Fibroblast of lung (primary cell): Measurements from ENCODE around the gene ASB6. TPM values are rescaled to one million over a fixed set of nuclear protein-coding genes. Genes with fewer than 3 reads are reported as not detected.

ENCODE experiments used
- DNase-seq, 2 donors: peaks; one replicate each; pipeline versions ENCODE4 v3.0.0 to v3.0.0-alpha.2; 2010; ENCODE audit warnings: low read depth in 2 of 2
- H2AFZ ChIP-seq: 2 replicates; pipeline ENCODE4 v1.5.1; 2012; ENCODE audit warnings: low read length, control low read depth, inconsistent platforms
- H3K27ac ChIP-seq: 2 replicates; pipeline ENCODE4 v1.5.1; 2011; ENCODE audit warnings: low read length, control low read depth; ENCODE audit not compliant: insufficient read depth
- H3K27me3 ChIP-seq: 2 replicates; pipeline ENCODE4 v1.5.1; 2011; ENCODE audit warnings: mild to moderate bottlenecking, low read length; ENCODE audit not compliant: control insufficient read depth, insufficient read depth
- H3K36me3 ChIP-seq: 2 replicates; pipeline ENCODE4 v1.5.1; 2011; ENCODE audit warnings: low read length; ENCODE audit not compliant: control insufficient read depth, insufficient read depth
- H3K4me1 ChIP-seq: 2 replicates; pipeline ENCODE4 v1.5.1; 2011; ENCODE audit warnings: low read length; ENCODE audit not compliant: control insufficient read depth, insufficient read depth; ENCODE audit errors: extremely low read depth
- H3K4me2 ChIP-seq: 2 replicates; pipeline ENCODE4 v1.5.1; 2011; ENCODE audit warnings: low read length, control low read depth; ENCODE audit not compliant: insufficient read depth; ENCODE audit errors: extremely low read depth
- H3K4me3 ChIP-seq, 4 experiments: fragments of 200-600 bp in 1 of 4; sonication (generic) in 1 of 4; replicated peaks in 1 of 4; 2 replicates each; pipeline ENCODE4 v1.5.1; 2011 to 2016; ENCODE audit warnings: low read length in 4 of 4, low read depth in 3 of 4, mild to moderate bottlenecking in 3 of 4, control low read depth in 2 of 4, inconsistent platforms in 1 of 4, mixed read lengths in 1 of 4; ENCODE audit not compliant: insufficient read depth in 1 of 4; ENCODE audit errors: control extremely low read depth in 1 of 4
- H3K79me2 ChIP-seq: 2 replicates; pipeline ENCODE4 v1.5.1; 2012; ENCODE audit warnings: mild to moderate bottlenecking, low read length, inconsistent platforms; ENCODE audit not compliant: control insufficient read depth, insufficient read depth
- H3K9ac ChIP-seq: 2 replicates; pipeline ENCODE4 v1.5.1; 2011; ENCODE audit warnings: mild to moderate bottlenecking, low read length, control low read depth; ENCODE audit not compliant: insufficient read depth
- H3K9me3 ChIP-seq: 2 replicates; pipeline ENCODE4 v1.5.1; 2012; ENCODE audit warnings: low read depth, low read length; ENCODE audit not compliant: control insufficient read depth, insufficient read depth
- H4K20me1 ChIP-seq: 2 replicates; pipeline ENCODE4 v1.5.1; 2011; ENCODE audit warnings: low read length; ENCODE audit not compliant: control insufficient read depth, insufficient read depth; ENCODE audit errors: extremely low read depth
- CTCF ChIP-seq, 2 donors: IDR thresholded peaks in 1 of 2; conservative IDR thresholded peaks in 1 of 2; 1 replicate in 1 of 2; 2 replicates in 1 of 2; pipeline ENCODE4 v1.5.1; 2011 to 2012; ENCODE audit warnings: low read length in 2 of 2, control low read depth in 1 of 2, inconsistent platforms in 1 of 2, low read depth in 1 of 2, mild to moderate bottlenecking in 1 of 2
- EZH2 ChIP-seq: IDR thresholded peaks from 2 replicates; pipeline ENCODE4 v1.5.1; 2012; ENCODE audit warnings: low read length, control low read depth, mild to moderate bottlenecking; ENCODE audit errors: missing control alignments
- polyA plus RNA-seq, 2 donors: library from polyadenylated mRNA; depleted of rRNA in 1 of 2; stranded (reverse) in 1 of 2; unstranded in 1 of 2; fragments of >200 nt; gene quantifications; 2 replicates each; pipeline ENCODE4 v1.2.1, GENCODE V29; 2011 to 2012; ENCODE audit warnings: missing spikeins in 1 of 2
- total RNA-seq: library from RNA; depleted of rRNA; stranded (reverse); fragments of >200 nt; gene quantifications from 2 replicates; pipeline ENCODE4 v1.2.1, GENCODE V29; 2014

ASB6 gene
- total and polyA plus RNA-seq, 2 donors (not counting 1 experiment from before 2014, with no cell fraction given), result 14.4 to 15.4 TPM

GRCh38 chr9:129671065-129671464 is 29.1 kb upstream of the ASB6 start:
- Histone ChIP-seq H4K20me1 (no peaks in the 10 kb centered on the region), H2AFZ (no peak overlapping the region), H3K27me3 (no peaks in the 10 kb centered on the region), H3K36me3 (no peaks in the 10 kb centered on the region), H3K4me2 (no peak overlapping the region), H3K4me3 (no peak overlapping the region), H3K9ac (no peak overlapping the region), H3K4me1 (no peaks in the 10 kb centered on the region), H3K27ac (no peak overlapping the region), H3K79me2 (no peaks in the 10 kb centered on the region), H3K9me3 (no peaks in the 10 kb centered on the region)
- DNase-seq, result no peak
- no peak for TF ChIP-seq CTCF (conservative IDR thresholded peaks at IDR 0.05 in 1 of 2, IDR thresholded peaks at IDR 0.05 in 1 of 2; ENCODE audit: low read depth in 1 of 2, low read length in 2 of 2)
- no peak for TF ChIP-seq EZH2

- H3K4me2 ChIP-seq, result no peak overlapping the region
Measured at GRCh38 chr9:129669946-129670345, 28.0 kb upstream of the ASB6 start.

GRCh38 chr9:129669141-129669718 is 27.3 kb upstream of the ASB6 start:
- no peaks in the 10 kb centered on the region for H3K4me1 ChIP-seq
- no peaks in the 10 kb centered on the region for H3K9me3 ChIP-seq
- no peaks in the 10 kb centered on the region for H3K27me3 ChIP-seq
- DNase-seq, result peak; percentile 52 to 92
- no peaks in the 10 kb centered on the region for H3K79me2 ChIP-seq
- no peaks in the 10 kb centered on the region for H3K36me3 ChIP-seq
- no peak overlapping the region for H3K4me2 ChIP-seq
- TF ChIP-seq EZH2 (no peak), CTCF (conservative IDR thresholded peaks at IDR 0.05 in 1 of 2, IDR thresholded peaks at IDR 0.05 in 1 of 2; ENCODE audit: low read depth in 1 of 2, low read length in 2 of 2) (no peak)
- H2AFZ ChIP-seq, result no peak overlapping the region
- no peak overlapping the region for H3K27ac ChIP-seq
- no peak overlapping the region for H3K4me3 ChIP-seq
- H4K20me1 ChIP-seq, result no peaks in the 10 kb centered on the region
- H3K9ac ChIP-seq, result no peak overlapping the region

More at GRCh38 chr9:129669946-129670345, 28.0 kb upstream of the ASB6 start:
- Histone ChIP-seq H3K27ac (no peak overlapping the region), H3K9ac (no peak overlapping the region), H3K27me3 (no peaks in the 10 kb centered on the region), H3K36me3 (no peaks in the 10 kb centered on the region), H3K4me3 (no peak overlapping the region), H3K4me1 (no peaks in the 10 kb centered on the region), H4K20me1 (no peaks in the 10 kb centered on the region), H2AFZ (no peak overlapping the region), H3K79me2 (no peaks in the 10 kb centered on the region), H3K9me3 (no peaks in the 10 kb centered on the region)
- TF ChIP-seq CTCF (conservative IDR thresholded peaks at IDR 0.05 in 1 of 2, IDR thresholded peaks at IDR 0.05 in 1 of 2; ENCODE audit: low read depth in 1 of 2, low read length in 2 of 2), result no peak
- DNase-seq, result no peak
